ENCODE measurements around the gene TENM4.

DNA sequence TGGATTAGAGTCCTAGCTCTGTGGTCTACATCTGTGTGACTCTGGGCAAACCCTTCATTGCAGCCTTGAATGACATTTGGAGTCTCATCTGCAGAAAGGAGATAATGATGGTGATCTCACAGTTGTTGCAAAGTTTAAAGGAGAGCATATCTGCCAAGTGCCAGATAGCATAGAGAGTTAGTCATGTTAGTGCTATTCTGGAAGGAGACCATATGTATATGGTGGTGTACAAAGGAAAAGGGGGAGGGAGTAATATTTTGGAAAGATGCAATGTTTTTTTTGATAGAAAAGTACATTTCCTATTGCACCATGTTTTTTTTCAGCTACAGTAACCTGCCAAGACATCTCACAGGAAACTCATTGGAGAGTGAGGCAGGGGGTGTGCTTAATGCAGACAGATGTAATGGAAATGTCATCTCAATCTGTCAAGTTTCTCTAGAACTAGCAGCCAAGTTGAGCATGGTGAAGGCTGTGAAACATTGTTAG is 774.1 kb downstream of the TENM4 start:
- TF ChIP-seq EZH2 (IDR thresholded peaks at IDR 0.05; ENCODE audit: borderline replicate concordance, low read depth, low read length, severe bottlenecking), result no peak
- TF ChIP-seq, protein P1, sequence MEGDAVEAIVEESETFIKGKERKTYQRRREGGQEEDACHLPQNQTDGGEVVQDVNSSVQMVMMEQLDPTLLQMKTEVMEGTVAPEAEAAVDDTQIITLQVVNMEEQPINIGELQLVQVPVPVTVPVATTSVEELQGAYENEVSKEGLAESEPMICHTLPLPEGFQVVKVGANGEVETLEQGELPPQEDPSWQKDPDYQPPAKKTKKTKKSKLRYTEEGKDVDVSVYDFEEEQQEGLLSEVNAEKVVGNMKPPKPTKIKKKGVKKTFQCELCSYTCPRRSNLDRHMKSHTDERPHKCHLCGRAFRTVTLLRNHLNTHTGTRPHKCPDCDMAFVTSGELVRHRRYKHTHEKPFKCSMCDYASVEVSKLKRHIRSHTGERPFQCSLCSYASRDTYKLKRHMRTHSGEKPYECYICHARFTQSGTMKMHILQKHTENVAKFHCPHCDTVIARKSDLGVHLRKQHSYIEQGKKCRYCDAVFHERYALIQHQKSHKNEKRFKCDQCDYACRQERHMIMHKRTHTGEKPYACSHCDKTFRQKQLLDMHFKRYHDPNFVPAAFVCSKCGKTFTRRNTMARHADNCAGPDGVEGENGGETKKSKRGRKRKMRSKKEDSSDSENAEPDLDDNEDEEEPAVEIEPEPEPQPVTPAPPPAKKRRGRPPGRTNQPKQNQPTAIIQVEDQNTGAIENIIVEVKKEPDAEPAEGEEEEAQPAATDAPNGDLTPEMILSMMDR (IDR thresholded peaks at IDR 0.05; ENCODE audit: borderline replicate concordance, extremely low read depth, low read length, poor library complexity, severe bottlenecking), result no peak

Measured in DND-41 (cell line).